ENCODE results near the gene SRGAP3.

The SRGAP3 gene

DNA sequence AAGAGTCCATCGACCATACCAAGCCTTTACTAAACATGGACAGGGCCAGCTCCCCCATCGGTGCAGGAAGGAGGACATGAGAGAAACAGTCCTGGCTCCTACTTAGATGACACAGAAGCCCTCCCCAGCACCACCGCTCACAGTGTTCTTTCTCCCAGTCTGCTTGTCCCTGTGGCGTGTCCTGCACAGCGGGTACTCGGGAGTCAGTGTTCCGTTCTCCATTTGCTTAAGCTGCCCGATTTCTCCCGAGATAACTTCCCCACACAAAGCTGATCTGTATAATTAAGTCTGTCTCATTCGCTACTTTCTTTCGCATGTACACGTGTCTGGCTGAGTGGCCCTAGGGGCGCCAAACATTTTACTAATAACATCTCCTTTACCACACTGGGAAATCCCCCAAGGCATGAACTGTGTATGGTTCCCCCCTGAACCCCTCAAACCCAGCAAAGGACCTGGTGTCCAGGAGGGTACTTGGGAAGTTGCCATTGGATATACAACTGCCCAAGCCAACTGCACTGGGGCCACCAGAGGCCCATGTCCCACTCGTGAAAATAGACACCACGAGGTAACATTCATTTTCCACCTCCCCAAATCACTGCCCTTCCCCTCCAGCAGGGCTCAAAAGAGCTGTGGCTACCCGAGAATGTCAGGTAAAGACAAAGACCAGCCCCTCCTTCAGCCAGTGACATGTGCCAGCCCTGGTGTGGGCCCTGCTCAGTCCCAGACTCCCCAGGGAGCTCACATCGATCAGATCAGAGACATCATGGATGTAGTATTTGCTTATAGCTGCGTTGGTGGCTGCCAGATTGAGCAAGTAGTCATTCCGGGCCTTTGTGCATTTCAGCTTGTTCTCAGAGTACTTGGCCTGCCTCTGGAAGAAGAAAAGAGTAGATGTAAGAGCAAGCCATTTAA is 189.7 kb downstream of the SRGAP3 start:
- no peak for DNase-seq (ENCODE audit: low read depth, low spot score)

DNA sequence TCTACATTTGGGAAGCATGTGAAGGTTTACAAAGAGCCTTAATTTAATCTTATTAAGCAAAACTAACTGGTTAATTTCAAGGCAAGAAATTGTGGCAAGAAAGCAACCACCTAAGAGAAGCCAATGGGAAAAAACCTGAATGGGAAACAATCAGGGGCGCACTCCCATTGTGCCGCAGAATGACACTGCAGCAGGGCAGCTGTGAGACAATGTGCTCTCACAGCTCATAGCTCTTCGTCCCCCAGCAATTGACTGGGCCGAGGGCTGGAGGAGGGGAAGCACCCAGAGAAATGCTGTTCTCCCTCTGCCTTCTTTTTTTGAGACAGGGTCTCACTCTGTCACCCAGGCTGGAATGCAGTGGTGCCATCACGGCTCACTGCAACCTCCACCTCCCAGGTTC is 192.9 kb downstream of the SRGAP3 start:
- DNase-seq (ENCODE audit: low read depth, low spot score) = no peak

GRCh38 chr3:9047452-9048346 is 201.7 kb downstream of the SRGAP3 start:
- no peak for DNase-seq (ENCODE audit: low read depth, low spot score)

GRCh38 chr3:9045371-9045770 is 204.1 kb downstream of the SRGAP3 start:
- no peak for DNase-seq (ENCODE audit: low read depth, low spot score)

- DNase-seq (ENCODE audit: low read depth, low spot score) = no peak
These were observed 206.4 kb downstream of the SRGAP3 start for GRCh38 chr3:9043063-9043462.

DNA sequence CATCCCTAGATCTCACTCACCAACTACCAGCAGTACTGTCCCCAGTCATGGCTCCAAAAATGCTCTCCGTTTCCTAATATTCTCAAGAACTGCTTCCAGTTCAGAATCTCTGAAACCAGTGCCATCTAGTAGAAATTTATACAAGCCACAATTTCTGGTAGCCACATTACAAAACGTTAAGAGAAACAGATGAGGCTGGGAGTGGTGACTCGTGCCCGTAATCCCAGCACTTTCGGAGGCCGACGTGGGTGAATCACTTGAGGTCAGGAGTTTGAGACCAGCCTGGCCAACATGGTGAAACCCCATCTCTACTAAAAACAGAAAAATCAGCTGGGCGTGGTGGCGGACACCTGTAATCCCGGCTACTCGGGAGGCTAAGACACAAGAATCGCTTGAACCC is 207.8 kb downstream of the SRGAP3 start:
- DNase-seq (ENCODE audit: low read depth, low spot score) = no peak

DNA sequence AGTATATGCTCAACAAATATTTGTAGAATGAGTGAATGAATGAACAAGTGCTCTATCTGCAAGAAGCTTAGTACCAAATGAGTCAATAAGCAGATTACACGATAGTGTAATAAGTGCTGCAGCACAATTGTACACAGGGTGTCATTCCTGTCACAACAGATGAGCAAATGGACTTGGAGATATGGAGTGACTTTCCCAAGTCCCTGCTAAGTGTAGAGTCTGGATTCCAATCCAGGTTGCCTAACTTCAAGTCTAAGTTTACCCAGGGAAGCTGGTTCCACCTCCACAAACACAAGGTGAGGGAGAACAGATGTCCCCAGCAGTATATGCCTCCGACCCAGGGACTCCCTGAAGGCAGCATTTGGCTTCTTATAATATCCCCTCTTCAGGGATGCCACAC is 208.4 kb downstream of the SRGAP3 start:
- no peak for DNase-seq (ENCODE audit: low read depth, low spot score)

DNA sequence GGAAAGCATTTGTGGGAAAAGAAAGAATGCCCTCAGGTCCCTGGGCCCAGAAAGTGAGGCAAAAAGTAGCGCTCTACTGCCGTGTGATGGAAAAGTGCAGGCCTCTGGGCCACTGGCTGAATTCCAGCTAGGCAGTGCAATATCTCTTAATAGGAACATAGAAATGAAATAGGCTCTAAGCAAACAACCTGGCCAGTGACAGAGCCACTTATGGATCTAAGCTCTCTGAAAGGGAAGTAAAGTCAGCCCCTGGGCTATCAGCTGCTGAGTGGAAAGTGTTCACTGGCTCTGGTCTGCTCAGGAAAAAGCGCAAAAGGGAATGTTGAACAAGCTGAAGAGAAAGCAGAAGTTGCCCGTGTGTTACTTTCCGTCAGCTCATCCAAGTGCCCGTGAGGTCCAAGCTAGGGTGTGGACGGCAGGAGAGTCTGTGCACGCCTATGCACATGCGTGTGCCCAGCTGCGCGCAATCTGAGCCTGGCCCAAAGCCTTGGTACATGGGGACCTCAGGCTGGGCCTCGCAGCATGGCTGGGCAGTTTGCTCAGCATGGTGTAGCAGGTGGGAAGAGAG is 212.2 kb downstream of the SRGAP3 start:
- no peak for DNase-seq (ENCODE audit: low read depth, low spot score)

GRCh38 chr3:9036404-9037131 is 212.9 kb downstream of the SRGAP3 start:
- peak; percentile 17 for DNase-seq (ENCODE audit: low read depth, low spot score)

- DNase-seq (ENCODE audit: low read depth, low spot score) = no peak
These were observed 213.5 kb downstream of the SRGAP3 start for GRCh38 chr3:9035961-9036360.

DNA sequence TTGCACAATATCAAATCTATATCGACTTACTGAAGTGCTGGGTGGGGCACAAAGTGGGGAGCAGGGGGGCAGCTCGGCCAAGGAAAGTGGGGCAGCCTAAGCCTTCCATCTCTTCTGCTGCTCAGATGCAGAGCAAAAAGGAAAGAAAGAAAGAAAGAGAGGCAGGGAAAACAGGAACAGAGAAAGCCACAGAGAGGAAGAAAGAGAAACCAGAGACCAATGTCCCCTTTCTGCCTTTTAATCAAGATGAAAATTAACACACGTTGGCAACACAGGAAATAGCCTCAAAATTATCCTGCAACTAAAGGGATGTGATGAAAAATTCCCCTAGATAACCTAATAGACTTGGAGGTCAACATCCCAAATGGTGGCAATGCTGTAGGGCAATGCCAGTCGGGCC is 214.0 kb downstream of the SRGAP3 start:
- DNase-seq (ENCODE audit: low read depth, low spot score) = no peak

DNA sequence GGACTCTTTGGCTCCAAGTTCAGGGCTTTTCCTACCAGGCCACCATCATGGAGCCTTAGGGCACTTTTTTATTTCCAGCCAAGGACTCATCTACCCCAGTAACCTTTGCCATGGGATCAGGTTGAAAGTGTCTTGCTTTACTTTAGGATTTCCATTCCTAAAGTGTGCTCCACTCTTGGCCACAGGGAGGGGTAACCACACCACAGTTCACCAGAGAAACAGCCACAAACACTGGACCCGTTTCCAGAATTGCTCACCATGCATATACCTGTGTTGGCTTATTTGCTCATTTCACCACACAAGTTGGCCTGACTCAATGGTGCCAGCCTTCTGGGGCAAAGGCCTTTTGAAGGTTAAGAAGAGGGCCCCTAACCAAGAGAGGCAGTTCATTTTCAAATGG is 215.6 kb downstream of the SRGAP3 start:
- DNase-seq (ENCODE audit: low read depth, low spot score) = no peak

DNA sequence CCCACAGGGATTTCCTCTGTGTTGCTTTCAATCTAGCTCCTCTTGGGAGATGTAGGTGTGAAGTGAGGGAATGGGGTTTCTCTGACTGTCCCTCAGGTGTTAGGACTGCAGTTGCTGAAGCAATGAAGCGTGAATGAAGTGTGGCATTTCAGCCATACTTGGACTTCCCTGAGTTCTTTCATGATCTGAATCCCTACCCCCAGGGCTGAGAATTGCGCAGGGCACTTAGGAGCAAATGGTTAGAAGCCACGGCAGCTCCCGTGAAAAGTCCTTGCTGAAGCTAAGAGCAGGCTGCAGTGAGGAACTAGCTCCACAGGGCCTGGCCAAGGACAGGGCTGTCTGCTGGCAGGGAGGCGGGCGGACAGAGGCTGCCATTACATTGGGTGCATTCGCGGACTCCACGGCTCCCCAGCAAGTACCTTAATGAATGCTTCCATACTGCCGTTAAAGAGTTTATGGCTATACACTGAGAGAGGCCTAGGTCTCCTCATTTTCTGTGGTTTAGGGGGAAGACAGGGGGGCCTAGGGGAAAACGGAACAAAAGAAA is 217.1 kb downstream of the SRGAP3 start:
- DNase-seq (ENCODE audit: low read depth, low spot score) = no peak

GRCh38 chr3:9030034-9030433 is 219.4 kb downstream of the SRGAP3 start:
- DNase-seq (ENCODE audit: low read depth, low spot score) = no peak

DNA sequence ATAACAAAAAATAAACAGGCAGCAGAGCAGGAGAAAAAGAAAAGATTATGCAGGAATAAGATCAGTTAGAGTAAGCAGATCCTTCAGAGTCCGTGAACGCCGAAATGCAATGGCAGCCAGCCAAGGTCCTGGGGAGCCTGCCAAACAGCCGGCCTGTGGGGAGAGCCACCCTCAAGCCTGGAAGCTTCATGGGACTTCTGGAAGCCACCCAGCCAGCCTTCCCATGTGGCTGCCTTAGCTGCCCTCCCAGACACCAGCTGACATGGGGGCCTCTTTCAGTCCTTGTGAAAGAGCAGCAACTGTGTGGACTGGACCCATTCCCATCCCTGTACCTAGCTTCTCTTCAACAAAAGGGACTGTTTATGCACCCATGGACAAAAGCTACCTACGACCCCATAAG is 221.3 kb downstream of the SRGAP3 start:
- peak; percentile 7 for DNase-seq (ENCODE audit: low read depth, low spot score)

DNA sequence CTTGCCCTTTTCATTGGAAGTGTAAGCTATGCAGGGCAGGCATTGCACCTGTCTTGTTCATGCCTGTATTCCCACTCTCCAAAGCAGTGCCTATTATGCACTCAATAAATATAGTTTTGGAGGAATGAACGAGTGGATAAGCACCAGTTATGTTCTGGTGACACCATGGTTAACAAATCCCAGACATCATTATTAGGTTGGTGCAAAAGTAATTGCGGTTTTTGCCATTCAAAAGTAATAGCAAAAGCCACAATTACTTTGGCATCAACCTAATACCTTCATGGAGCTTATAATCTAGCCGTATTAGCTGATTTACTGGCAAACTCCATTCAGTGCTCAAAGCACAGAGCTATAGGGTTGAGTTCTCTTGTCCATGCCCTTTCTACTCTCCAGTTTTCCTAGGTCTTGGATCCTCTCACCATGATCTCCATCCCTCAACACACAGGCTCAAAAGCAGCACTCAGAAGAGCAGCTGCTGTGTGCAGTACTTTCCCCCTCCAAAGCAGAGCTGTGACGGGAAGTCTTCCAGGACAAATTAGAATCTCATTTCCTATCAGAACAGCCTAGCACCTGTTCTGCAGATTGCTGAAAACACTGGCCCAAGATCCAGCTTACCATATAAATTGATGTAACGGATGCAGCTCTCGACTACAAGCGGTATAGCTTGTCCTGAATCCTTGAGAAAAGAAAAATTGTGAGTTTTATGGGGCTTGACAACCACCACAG is 223.0 kb downstream of the SRGAP3 start:
- DNase-seq (ENCODE audit: low read depth, low spot score) = no peak

- DNase-seq (ENCODE audit: low read depth, low spot score) = no peak
These were observed 225.1 kb downstream of the SRGAP3 start for GRCh38 chr3:9024341-9024740.

GRCh38 chr3:9023226-9023590 is 226.2 kb downstream of the SRGAP3 start:
- no peak for DNase-seq (ENCODE audit: low read depth, low spot score)

- no peak for DNase-seq (ENCODE audit: low read depth, low spot score)
These were observed 226.9 kb downstream of the SRGAP3 start for GRCh38 chr3:9022305-9023225.
